22Rv1 (cell line): ENCODE measurements around the gene CNIH2.

Source experiments
- CTCF ChIP-seq: fragments of 450-650 bp; IDR thresholded peaks from 2 replicates; pipeline ENCODE4 v1.5.1; 2017; ENCODE audit warnings: mild to moderate bottlenecking
- ZFX ChIP-seq: fragments of 450-650 bp; IDR thresholded peaks from 2 replicates; pipeline ENCODE4 v1.6.1; 2017; ENCODE audit warnings: antibody characterized with exemption, borderline replicate concordance

GRCh38 chr11:66314186-66314501 is 36.2 kb downstream of the CNIH2 start:
- TF ChIP-seq CTCF = no peak
- TF ChIP-seq ZFX = no peak
